Common myeloid progenitor, CD34-positive (primary cell): ENCODE measurements around the gene MAN1C1.

Experiments
- CTCF ChIA-PET: fragments of 350-600 bp; sonication (Branson Sonifier 250); formaldehyde crosslinking; loops from one replicate; lab custom pipeline; 2021; ENCODE audit warnings: antibody characterized with exemption; lab: Charles Lee
- POLR2A ChIA-PET: fragments of 350-600 bp; sonication (Branson Sonifier 250); formaldehyde crosslinking; loops from one replicate; lab custom pipeline; 2021; ENCODE audit warnings: antibody characterized with exemption; lab: Charles Lee
- DNase-seq, 3 donors: peaks; one replicate each; pipeline versions ENCODE4 v3.0.0 to v3.0.0-alpha.2; 2013
- H3K27ac ChIP-seq, 2 experiments: 1 replicate in 1 of 2; 2 replicates in 1 of 2; pipeline ENCODE4 v1.7.0; 2013; ENCODE audit warnings: inconsistent platforms in 2 of 2, low read length in 2 of 2, mild to moderate bottlenecking in 2 of 2, low read depth in 1 of 2, moderate library complexity in 1 of 2; ENCODE audit not compliant: severe bottlenecking in 2 of 2, insufficient read depth in 1 of 2, poor library complexity in 1 of 2
- H3K27me3 ChIP-seq, 5 experiments: replicated peaks in 2 of 5; 1 replicate in 3 of 5; 2 replicates in 2 of 5; pipeline versions ENCODE4 v1.6.1 to v1.7.0; 2013; ENCODE audit warnings: low read length in 4 of 5, mild to moderate bottlenecking in 2 of 5, moderate library complexity in 2 of 5, inconsistent platforms in 1 of 5; ENCODE audit not compliant: insufficient read depth in 5 of 5, control insufficient read depth in 4 of 5
- H3K36me3 ChIP-seq, 4 experiments: 1 replicate in 2 of 4; 2 replicates in 2 of 4; pipeline versions ENCODE4 v1.6.1 to v1.7.0; 2013; ENCODE audit warnings: low read length in 3 of 4, control low read depth in 1 of 4, mild to moderate bottlenecking in 1 of 4; ENCODE audit not compliant: control insufficient read depth in 4 of 4, insufficient read depth in 4 of 4
- H3K4me1 ChIP-seq, 4 experiments: 1 replicate in 3 of 4; 2 replicates in 1 of 4; pipeline versions ENCODE4 v1.6.1 to v1.7.1; 2013; ENCODE audit warnings: low read length in 3 of 4, mild to moderate bottlenecking in 3 of 4, control low read depth in 1 of 4, inconsistent platforms in 1 of 4, moderate library complexity in 1 of 4; ENCODE audit not compliant: control insufficient read depth in 4 of 4, insufficient read depth in 4 of 4; ENCODE audit errors: control extremely low read depth in 1 of 4
- H3K4me3 ChIP-seq, 7 experiments: 1 replicate in 4 of 7; 2 replicates in 3 of 7; pipeline versions ENCODE4 v1.5.1 to v1.7.0; 2013; ENCODE audit warnings: mild to moderate bottlenecking in 7 of 7, low read length in 6 of 7, moderate library complexity in 6 of 7, inconsistent platforms in 2 of 7, low read depth in 2 of 7, control low read depth in 1 of 7; ENCODE audit not compliant: insufficient read depth in 4 of 7, control insufficient read depth in 1 of 7; ENCODE audit errors: extremely low read depth in 1 of 7
- H3K9me3 ChIP-seq, 5 experiments: 1 replicate in 4 of 5; 2 replicates in 1 of 5; pipeline versions ENCODE4 v1.6.1 to v1.7.1; 2013; ENCODE audit warnings: low read length in 4 of 5, mild to moderate bottlenecking in 2 of 5, inconsistent platforms in 1 of 5, low read depth in 1 of 5, moderate library complexity in 1 of 5; ENCODE audit not compliant: control insufficient read depth in 4 of 5, insufficient read depth in 2 of 5; ENCODE audit errors: control extremely low read depth in 1 of 5
- WGBS: methylation state at CpG from one replicate; pipeline ENCODE4 v1.1.5; 2013; ENCODE audit not compliant: insufficient coverage; 5-methylcytosine and 5-hydroxymethylcytosine counted together

Gene MAN1C1

GRCh38 chr1:25680701-25681100 is 64.1 kb downstream of the MAN1C1 start:
- H3K9me3 ChIP-seq: no peaks in the 10 kb centered on the region
- no peak overlapping the region for H3K27ac ChIP-seq
- 91% methylated on average over 4 of the region's 4 CpGs for WGBS
- H3K36me3 ChIP-seq: no peaks in the 10 kb centered on the region
- CTCF ChIA-PET: no interaction called here
- no peak overlapping the region for H3K4me3 ChIP-seq
- POLR2A ChIA-PET: no interaction called here
- no peaks in the 10 kb centered on the region for H3K27me3 ChIP-seq
- no peak for DNase-seq
- peaks cover 0 to 19% (median 5%) of the 10 kb centered on the region in 4 experiments for H3K4me1 ChIP-seq

GRCh38 chr1:25682059-25682601 is 65.5 kb downstream of the MAN1C1 start:
- ChIA-PET POLR2A (no interaction called here), CTCF (interaction anchor here (0.6 to 1.0 kb wide), 3 partner anchors 10 to 114 kb away, joined by 3 read pairs; no protein-coding TSS in a partner anchor)
- no peaks in the 10 kb centered on the region for H3K27me3 ChIP-seq
- peaks cover 0 to 8% (median 3%) of the 10 kb centered on the region in 4 experiments for H3K4me1 ChIP-seq
- WGBS: 100% methylated on average over 3 of the region's 6 CpGs
- H3K27ac ChIP-seq: no peak overlapping the region
- no peak for DNase-seq
- no peak overlapping the region for H3K4me3 ChIP-seq
- no peaks in the 10 kb centered on the region for H3K36me3 ChIP-seq
- H3K9me3 ChIP-seq: no peaks in the 10 kb centered on the region

- ChIA-PET POLR2A (no interaction called here), CTCF (interaction anchor here (1.0 kb wide), 2 partner anchors 10 to 55 kb away, joined by 3 read pairs; no protein-coding TSS in a partner anchor)
- H3K4me1 ChIP-seq: peaks cover 0 to 8% (median 3%) of the 10 kb centered on the region in 4 experiments
- no peak for DNase-seq
- 94% methylated on average over 1 of the region's 4 CpGs for WGBS
- no peaks in the 10 kb centered on the region for H3K9me3 ChIP-seq
- no peak overlapping the region for H3K27ac ChIP-seq
- no peaks in the 10 kb centered on the region for H3K36me3 ChIP-seq
- no peaks in the 10 kb centered on the region for H3K27me3 ChIP-seq
- no peak overlapping the region for H3K4me3 ChIP-seq
These were observed 66.6 kb downstream of the MAN1C1 start for GRCh38 chr1:25683177-25683576.

- ChIA-PET POLR2A (no interaction called here), CTCF (interaction anchor here (1.0 kb wide), 1 partner anchor 9 kb away, joined by 3 read pairs; no protein-coding TSS in a partner anchor)
- no peaks in the 10 kb centered on the region for H3K27me3 ChIP-seq
- H3K4me3 ChIP-seq: no peak overlapping the region
- H3K27ac ChIP-seq: no peak overlapping the region
- H3K4me1 ChIP-seq: peaks cover 0 to 7% (median 3%) of the 10 kb centered on the region in 4 experiments
- DNase-seq: no peak
- WGBS: 84% methylated on average over 4 of the region's 9 CpGs
- H3K36me3 ChIP-seq: no peaks in the 10 kb centered on the region
- H3K9me3 ChIP-seq: no peaks in the 10 kb centered on the region
These were observed 67.1 kb downstream of the MAN1C1 start for GRCh38 chr1:25683731-25684130.

GRCh38 chr1:25684216-25684965 is 67.8 kb downstream of the MAN1C1 start:
- H3K4me1 ChIP-seq: peaks cover 0 to under 1% (median 0%) of the 10 kb centered on the region in 4 experiments
- H3K36me3 ChIP-seq: no peaks in the 10 kb centered on the region
- H3K27me3 ChIP-seq: peaks cover 0 to 2% (median 0%) of the 10 kb centered on the region in 5 experiments
- no peak for DNase-seq
- H3K4me3 ChIP-seq: no peak overlapping the region
- 97% methylated on average over 10 of the region's 13 CpGs for WGBS
- H3K9me3 ChIP-seq: no peaks in the 10 kb centered on the region
- ChIA-PET CTCF (interaction anchor here (0.9 to 1.5 kb wide), 4 partner anchors 9 to 180 kb away, joined by 3 to 4 read pairs (median 3); no protein-coding TSS in a partner anchor), POLR2A (no interaction called here)
- H3K27ac ChIP-seq: no peak overlapping the region

GRCh38 chr1:25685211-25685750 is 68.7 kb downstream of the MAN1C1 start:
- Histone ChIP-seq H3K27ac (no peak overlapping the region), H3K4me3 (no peak overlapping the region), H3K36me3 (no peaks in the 10 kb centered on the region), H3K4me1 (no peaks in the 10 kb centered on the region), H3K9me3 (no peaks in the 10 kb centered on the region), H3K27me3 (peaks cover 0 to 2% (median 0%) of the 10 kb centered on the region in 5 experiments)
- ChIA-PET CTCF (interaction anchor here (0.7 to 1.5 kb wide), 5 partner anchors 12 to 181 kb away, joined by 3 to 4 read pairs (median 3); no protein-coding TSS in a partner anchor), POLR2A (no interaction called here)
- DNase-seq: no peak
- whole genome bisulfite sequencing: over 99% methylated on average over 11 of the region's 11 CpGs
